ENCODE data around the gene MTG2.

DNA sequence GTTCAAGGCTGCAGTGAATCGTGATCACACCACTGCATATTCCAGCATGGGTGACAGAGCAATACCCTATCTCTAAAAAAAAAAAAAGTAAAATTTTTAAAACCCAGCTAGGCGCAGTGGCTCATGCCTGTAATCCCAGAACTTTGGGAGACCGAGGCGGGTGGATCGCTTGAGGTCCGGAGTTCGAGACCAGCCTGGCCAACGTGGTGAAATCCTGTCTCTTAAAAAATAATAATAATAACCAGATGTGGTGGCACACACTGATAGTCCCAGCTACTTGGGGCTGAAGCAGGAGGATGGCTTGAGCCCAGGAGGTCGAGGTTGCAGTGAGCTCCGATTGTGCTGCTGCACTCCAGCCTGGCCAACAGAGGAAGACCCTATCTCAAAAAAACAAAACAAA is 13.5 kb downstream of the MTG2 start:
- TF ChIP-seq, protein P1, sequence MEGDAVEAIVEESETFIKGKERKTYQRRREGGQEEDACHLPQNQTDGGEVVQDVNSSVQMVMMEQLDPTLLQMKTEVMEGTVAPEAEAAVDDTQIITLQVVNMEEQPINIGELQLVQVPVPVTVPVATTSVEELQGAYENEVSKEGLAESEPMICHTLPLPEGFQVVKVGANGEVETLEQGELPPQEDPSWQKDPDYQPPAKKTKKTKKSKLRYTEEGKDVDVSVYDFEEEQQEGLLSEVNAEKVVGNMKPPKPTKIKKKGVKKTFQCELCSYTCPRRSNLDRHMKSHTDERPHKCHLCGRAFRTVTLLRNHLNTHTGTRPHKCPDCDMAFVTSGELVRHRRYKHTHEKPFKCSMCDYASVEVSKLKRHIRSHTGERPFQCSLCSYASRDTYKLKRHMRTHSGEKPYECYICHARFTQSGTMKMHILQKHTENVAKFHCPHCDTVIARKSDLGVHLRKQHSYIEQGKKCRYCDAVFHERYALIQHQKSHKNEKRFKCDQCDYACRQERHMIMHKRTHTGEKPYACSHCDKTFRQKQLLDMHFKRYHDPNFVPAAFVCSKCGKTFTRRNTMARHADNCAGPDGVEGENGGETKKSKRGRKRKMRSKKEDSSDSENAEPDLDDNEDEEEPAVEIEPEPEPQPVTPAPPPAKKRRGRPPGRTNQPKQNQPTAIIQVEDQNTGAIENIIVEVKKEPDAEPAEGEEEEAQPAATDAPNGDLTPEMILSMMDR (IDR thresholded peaks at IDR 0.05; ENCODE audit: low read depth, low read length): no peak
- no peak for TF ChIP-seq EZH2phosphoT487 (IDR thresholded peaks at IDR 0.05; ENCODE audit: low read depth)
